Fibroblast of lung (primary cell): ENCODE data around the gene CSF2RB.

ENCODE experiments used
- CTCF ChIP-seq, 2 donors: IDR thresholded peaks in 1 of 2; conservative IDR thresholded peaks in 1 of 2; 1 replicate in 1 of 2; 2 replicates in 1 of 2; pipeline ENCODE4 v1.5.1; 2011 to 2012; ENCODE audit warnings: low read length in 2 of 2, control low read depth in 1 of 2, inconsistent platforms in 1 of 2, low read depth in 1 of 2, mild to moderate bottlenecking in 1 of 2
- EZH2 ChIP-seq: IDR thresholded peaks from 2 replicates; pipeline ENCODE4 v1.5.1; 2012; ENCODE audit warnings: low read length, control low read depth, mild to moderate bottlenecking; ENCODE audit errors: missing control alignments

- TF ChIP-seq CTCF (conservative IDR thresholded peaks at IDR 0.05 in 1 of 2, IDR thresholded peaks at IDR 0.05 in 1 of 2; ENCODE audit: low read depth in 1 of 2, low read length in 2 of 2) (peak; percentile 55), EZH2 (no peak)
Observed at GRCh38 chr22:36873614-36874308, 39.7 kb upstream of the CSF2RB start.
